Pancreas (tissue), 10 donors: ENCODE measurements around the gene ADCY2. TPM values are rescaled to one million over a fixed set of nuclear protein-coding genes. Genes with fewer than 3 reads are reported as not detected.

Experiments
- ATAC-seq, 4 donors: fragments of 200-7000 bp; cut with Tn5 transposase; one replicate each; pipeline versions ENCODE4 v1.8.0 to v1.9.1; 2020; ENCODE audit warnings: mild to moderate bottlenecking in 4 of 4, moderate library complexity in 4 of 4
- DNase-seq, 6 donors: peaks; one replicate each; pipeline ENCODE4 v3.0.0-alpha.2; 2020
- FAIRE-seq: peaks from 2 replicates; lab custom pipeline; 2012; peaks lifted over from hg19 to GRCh38; lab: Jason Lieb, UNC
- H3K27ac ChIP-seq, 4 donors: fragments of 200-600 bp; sonication (generic); 1 replicate in 3 of 4; 2 replicates in 1 of 4; pipeline versions ENCODE4 v1.5.0 to v1.8.0; 2020
- H3K27me3 ChIP-seq, 4 donors: fragments of 200-600 bp; one replicate each; pipeline ENCODE4 v1.8.0; 2021
- H3K36me3 ChIP-seq, 3 donors: fragments of 200-600 bp; sonication (generic) in 1 of 3; one replicate each; pipeline versions ENCODE4 v1.5.0 to v1.8.0; 2020 to 2021
- H3K4me1 ChIP-seq, 3 donors: fragments of 200-600 bp; one replicate each; pipeline ENCODE4 v1.8.0; 2021
- H3K4me3 ChIP-seq, 4 donors: fragments of 200-600 bp; sonication (generic) in 2 of 4; one replicate each; pipeline versions ENCODE4 v1.5.0 to v1.8.0; 2020 to 2021
- H3K9me3 ChIP-seq, 4 donors: fragments of 200-600 bp; one replicate each; pipeline ENCODE4 v1.8.0; 2021
- WGBS, 2 donors: extraction: QIAGEN DNeasy Blood & Tissue Kit; methylation state at CpG; one replicate each; pipeline ENCODE4 v1.1.7; 2013; 5-methylcytosine and 5-hydroxymethylcytosine counted together
- intact Hi-C, 3 donors: fragments of 100-400 bp; cut with DNase I; formaldehyde crosslinking; loops; one replicate each; pipeline versions ENCODE4 v1.11.1 to v1.14.2; 2022
- polyA plus RNA-seq, 2 donors: library from polyadenylated mRNA; stranded (reverse); fragments of 200-250 nt; gene quantifications; one replicate each; pipeline ENCODE4 v1.2.3, GENCODE V29; 2013
- total RNA-seq, 6 donors: library from RNA; stranded (reverse); fragmentation: NEBNext Ultra II Directional in 4 of 6; extraction: Animal tissue kit (Norgen Biotek cat#: 25700) in 4 of 6; gene quantifications; one replicate each; pipeline versions ENCODE4 v1.2.1 to v1.2.4, GENCODE V29; 2021 to 2023
- TF ChIP-seq, protein P1 (sequence below), 4 donors: fragments of 200-600 bp; sonication (generic) in 3 of 4; IDR thresholded peaks; one replicate each; pipeline versions ENCODE4 v1.5.0 to v1.8.0; 2021; ENCODE audit warnings: antibody characterized with exemption in 4 of 4
- donor health status: healthy with polysubstance abuse.
- donor health status: DM: no; HTN: no; CAD: no; lungs with moderate emphysema.
- donor health status: DM: no; HTN: no; CAD: no.
- donor health status: control.
- donor health status: control.
- donor health status: Bipolar disorder and iron deficiency.
- donor health status: DM: yes; HTN: yes; CAD: no.
- donor health status: DM: no; HTN: no; CAD: no.
- donor health status: DM: no; HTN: no; CAD: no.
- donor health status: DM: yes; HTN: yes; CAD: no.

ADCY2 gene
- total and polyA plus RNA-seq, 8 donors = 0.19 to 2.2 (median 0.50) TPM

DNA sequence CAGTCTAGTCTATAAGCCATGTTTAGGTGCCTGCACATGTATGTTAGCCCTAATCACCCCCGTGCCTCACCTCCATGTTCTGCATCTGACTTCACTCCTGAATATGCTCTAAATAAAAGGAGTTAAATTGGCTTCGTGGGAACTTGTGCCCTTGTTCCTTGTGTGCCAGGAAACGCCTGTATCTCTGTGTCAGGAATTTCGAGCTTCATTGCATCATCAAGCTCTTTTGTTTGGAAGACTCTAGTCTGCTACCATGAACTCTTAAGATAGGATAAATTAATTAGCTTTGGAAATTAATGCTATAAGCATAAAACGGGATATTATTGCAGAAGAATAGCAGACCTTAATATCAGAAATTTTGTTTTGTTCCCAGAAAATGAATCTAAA lies 99.2 kb downstream of the ADCY2 start:
- no peaks in the 10 kb centered on the region for H3K4me1 ChIP-seq
- ATAC-seq (no peak), DNase-seq (no peak), FAIRE-seq (no peak)
- H3K27me3 ChIP-seq = no peaks in the 10 kb centered on the region
- no peaks in the 10 kb centered on the region for H3K9me3 ChIP-seq
- TF ChIP-seq, protein P1, sequence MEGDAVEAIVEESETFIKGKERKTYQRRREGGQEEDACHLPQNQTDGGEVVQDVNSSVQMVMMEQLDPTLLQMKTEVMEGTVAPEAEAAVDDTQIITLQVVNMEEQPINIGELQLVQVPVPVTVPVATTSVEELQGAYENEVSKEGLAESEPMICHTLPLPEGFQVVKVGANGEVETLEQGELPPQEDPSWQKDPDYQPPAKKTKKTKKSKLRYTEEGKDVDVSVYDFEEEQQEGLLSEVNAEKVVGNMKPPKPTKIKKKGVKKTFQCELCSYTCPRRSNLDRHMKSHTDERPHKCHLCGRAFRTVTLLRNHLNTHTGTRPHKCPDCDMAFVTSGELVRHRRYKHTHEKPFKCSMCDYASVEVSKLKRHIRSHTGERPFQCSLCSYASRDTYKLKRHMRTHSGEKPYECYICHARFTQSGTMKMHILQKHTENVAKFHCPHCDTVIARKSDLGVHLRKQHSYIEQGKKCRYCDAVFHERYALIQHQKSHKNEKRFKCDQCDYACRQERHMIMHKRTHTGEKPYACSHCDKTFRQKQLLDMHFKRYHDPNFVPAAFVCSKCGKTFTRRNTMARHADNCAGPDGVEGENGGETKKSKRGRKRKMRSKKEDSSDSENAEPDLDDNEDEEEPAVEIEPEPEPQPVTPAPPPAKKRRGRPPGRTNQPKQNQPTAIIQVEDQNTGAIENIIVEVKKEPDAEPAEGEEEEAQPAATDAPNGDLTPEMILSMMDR (IDR thresholded peaks at IDR 0.05) = no peak
- H3K27ac ChIP-seq = no peak overlapping the region
- no peaks in the 10 kb centered on the region for H3K36me3 ChIP-seq
- no peak overlapping the region for H3K4me3 ChIP-seq
- 35 to 36% methylated on average over 5 of the region's 5 CpGs for WGBS, 2 donors
- intact Hi-C loops = no loop called here

DNA sequence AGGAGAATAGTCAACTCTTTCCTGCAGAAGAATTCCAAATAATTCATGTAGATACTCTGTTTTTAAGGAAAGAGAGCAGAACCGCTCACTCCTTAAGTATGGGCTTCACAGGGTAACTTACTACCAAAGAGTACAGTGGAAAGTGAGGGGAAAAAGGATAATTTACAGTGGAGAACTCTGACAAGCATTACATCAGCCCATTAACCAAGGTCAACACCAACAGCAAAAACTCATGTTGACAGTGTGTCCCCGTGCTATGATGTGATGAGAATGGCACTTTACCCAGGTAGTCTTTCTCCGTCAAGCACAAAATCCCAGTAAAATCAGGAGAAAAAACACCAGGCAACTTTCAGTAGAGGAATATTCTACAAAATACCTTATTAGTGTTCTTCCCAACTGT lies 104.3 kb downstream of the ADCY2 start:
- no peaks in the 10 kb centered on the region for H3K36me3 ChIP-seq
- FAIRE-seq = no peak
- no peak for ATAC-seq
- H3K27me3 ChIP-seq = no peaks in the 10 kb centered on the region
- DNase-seq = no peak
- TF ChIP-seq, protein P1 (IDR thresholded peaks at IDR 0.05) = no peak
- WGBS, 2 donors = 67 to 75% methylated on average over 3 of the region's 3 CpGs
- H3K27ac ChIP-seq = no peak overlapping the region
- no peaks in the 10 kb centered on the region for H3K4me1 ChIP-seq
- H3K4me3 ChIP-seq = no peak overlapping the region
- no peaks in the 10 kb centered on the region for H3K9me3 ChIP-seq
- intact Hi-C loops = no loop called here

DNA sequence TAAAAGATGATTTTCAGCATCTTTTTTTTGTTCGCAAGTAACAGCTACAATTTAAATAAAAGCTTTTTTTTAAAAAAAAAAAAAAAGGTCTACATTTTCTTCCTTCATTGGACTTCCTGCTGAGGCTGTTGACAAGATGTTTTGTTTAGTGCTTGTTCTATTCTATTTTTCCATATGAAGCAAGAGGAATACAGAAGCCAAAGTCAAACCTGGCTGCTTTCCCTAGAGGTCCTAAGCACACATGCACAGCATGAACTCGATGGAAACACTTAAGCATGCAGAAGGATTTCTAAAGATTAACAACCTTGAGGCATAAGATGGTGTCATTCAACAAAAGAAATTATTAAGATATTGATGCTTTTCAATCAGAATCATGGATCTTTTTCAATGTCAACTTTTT lies 105.1 kb downstream of the ADCY2 start:
- DNase-seq = no peak

DNA sequence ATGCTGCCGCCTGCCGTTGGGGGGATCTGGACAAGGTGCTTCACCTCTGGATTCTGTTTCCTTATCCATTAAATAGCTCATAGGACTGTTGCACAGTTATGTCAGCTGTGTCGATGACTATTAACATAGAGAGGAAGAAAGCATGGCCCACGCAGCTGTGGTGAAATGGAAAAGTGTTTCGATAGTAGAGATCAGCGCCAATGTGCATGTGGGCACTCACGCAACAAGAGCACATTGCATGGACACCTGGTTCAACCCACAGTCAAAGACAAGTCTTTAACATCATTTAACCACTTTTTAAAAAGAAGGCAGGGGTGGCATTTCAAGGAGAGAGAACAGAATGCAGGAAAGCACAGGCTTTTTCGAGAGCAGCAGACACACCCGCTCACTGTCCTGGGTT lies 107.6 kb downstream of the ADCY2 start:
- FAIRE-seq (no peak), DNase-seq (no peak), ATAC-seq (no peak)
- H3K4me3 ChIP-seq = no peak overlapping the region
- no peaks in the 10 kb centered on the region for H3K9me3 ChIP-seq
- no peak overlapping the region for H3K27ac ChIP-seq
- no peaks in the 10 kb centered on the region for H3K4me1 ChIP-seq
- 77 to 85% methylated on average over 9 of the region's 9 CpGs for WGBS, 2 donors
- TF ChIP-seq, protein P1 (IDR thresholded peaks at IDR 0.05) = no peak
- intact Hi-C loops = no loop called here
- H3K27me3 ChIP-seq = no peaks in the 10 kb centered on the region
- no peaks in the 10 kb centered on the region for H3K36me3 ChIP-seq

More for the DNA sequence above, 105.1 kb downstream of the ADCY2 start:
- FAIRE-seq (no peak), ATAC-seq (no peak)
- no peak overlapping the region for H3K4me3 ChIP-seq
- intact Hi-C loops = no loop called here
- no peak overlapping the region for H3K27ac ChIP-seq
- H3K36me3 ChIP-seq = no peaks in the 10 kb centered on the region
- no peaks in the 10 kb centered on the region for H3K4me1 ChIP-seq
- TF ChIP-seq, protein P1 (IDR thresholded peaks at IDR 0.05) = no peak
- H3K27me3 ChIP-seq = no peaks in the 10 kb centered on the region
- H3K9me3 ChIP-seq = no peaks in the 10 kb centered on the region
- WGBS, 2 donors = 61 to 74% methylated on average over 2 of the region's 2 CpGs

DNA sequence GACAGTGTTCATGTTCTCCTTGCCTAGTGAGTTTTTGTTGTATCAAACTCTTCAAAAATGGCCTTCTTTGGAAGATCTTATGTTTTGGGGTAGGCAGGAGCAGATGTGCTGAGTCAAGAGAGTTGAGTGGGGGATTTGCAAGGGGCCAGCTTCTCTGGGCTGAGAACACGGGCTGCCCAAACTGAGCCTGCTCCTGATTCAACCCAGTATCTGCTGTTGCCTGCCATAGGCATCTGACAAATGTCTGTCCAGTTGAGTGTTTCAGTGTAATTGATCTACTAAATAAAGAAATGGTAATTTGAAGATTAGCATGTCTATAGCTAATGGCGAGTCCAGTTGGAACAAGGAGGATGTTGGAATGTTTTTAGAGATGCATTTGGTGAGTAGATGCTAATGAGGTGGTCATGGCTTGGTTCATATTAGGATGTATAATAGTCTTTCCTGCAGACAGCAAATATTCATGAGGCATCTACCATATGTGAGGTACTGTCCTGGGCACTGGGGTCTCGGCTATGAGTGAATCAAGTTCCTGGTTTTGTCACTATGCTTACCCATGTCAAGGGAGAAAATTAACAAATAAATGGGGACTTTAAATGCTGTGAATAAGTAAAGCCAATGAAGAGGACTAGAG lies 119.5 kb downstream of the ADCY2 start:
- TF ChIP-seq, protein P1 (IDR thresholded peaks at IDR 0.05) = no peak
- no peaks in the 10 kb centered on the region for H3K27me3 ChIP-seq
- H3K4me1 ChIP-seq = no peaks in the 10 kb centered on the region
- no peak overlapping the region for H3K27ac ChIP-seq
- ATAC-seq (no peak), DNase-seq (no peak), FAIRE-seq (no peak)
- intact Hi-C loops = no loop called here
- H3K4me3 ChIP-seq = no peak overlapping the region
- WGBS, 2 donors = 63 to 74% methylated on average over 3 of the region's 3 CpGs
- no peaks in the 10 kb centered on the region for H3K9me3 ChIP-seq
- no peaks in the 10 kb centered on the region for H3K36me3 ChIP-seq
